ENCODE data around the gene WDR5.
A peak's percentile ranks its signal among the peaks of the same experiment; 100 is the strongest.
"Not testable (repeated sequence)": the region's sequence is repeated elsewhere in the genome, so short reads cannot be mapped to it uniquely, and the experiment has no call there.

WDR5 gene

GRCh38 chr9:134135343-134136117 lies at the start of gene WDR5:
Gene WDR5, plus strand, starts transcription at chr9:134136082. Its CDS starts 3,796 bp downstream, at chr9:134139878.
- peak; percentile 91 for DNase-seq (ENCODE audit: low read depth)

GRCh38 chr9:134088063-134088725 lies 47.7 kb upstream of the WDR5 start:
- no peak for DNase-seq (ENCODE audit: low read depth)

- no peak for DNase-seq (ENCODE audit: low read depth)
These were observed 45.9 kb upstream of the WDR5 start for GRCh38 chr9:134089972-134090371.

GRCh38 chr9:134099123-134099761 lies 36.6 kb upstream of the WDR5 start:
- peak; percentile 14 for DNase-seq (ENCODE audit: low read depth)

- DNase-seq (ENCODE audit: low read depth) = no peak
These were observed 35.8 kb upstream of the WDR5 start for GRCh38 chr9:134100040-134100439.

GRCh38 chr9:134101133-134101532 lies 34.7 kb upstream of the WDR5 start:
- DNase-seq (ENCODE audit: low read depth) = not testable (repeated sequence)

- DNase-seq (ENCODE audit: low read depth) = no peak
These were observed 34.2 kb upstream of the WDR5 start for GRCh38 chr9:134101623-134102149.

GRCh38 chr9:134103391-134103998 lies 32.4 kb upstream of the WDR5 start:
- DNase-seq (ENCODE audit: low read depth) = no peak

GRCh38 chr9:134111064-134111463 lies 24.8 kb upstream of the WDR5 start:
- DNase-seq (ENCODE audit: low read depth) = no peak

GRCh38 chr9:134112561-134112960 lies 23.3 kb upstream of the WDR5 start:
- DNase-seq (ENCODE audit: low read depth) = no peak

GRCh38 chr9:134118972-134119371 lies 16.9 kb upstream of the WDR5 start:
- DNase-seq (ENCODE audit: low read depth) = not testable (repeated sequence)

GRCh38 chr9:134123764-134124128 lies 12.1 kb upstream of the WDR5 start:
- no peak for DNase-seq (ENCODE audit: low read depth)

GRCh38 chr9:134125413-134126095 lies 10.3 kb upstream of the WDR5 start:
- DNase-seq (ENCODE audit: low read depth) = no peak

- no peak for DNase-seq (ENCODE audit: low read depth)
These were observed 9.5 kb upstream of the WDR5 start for GRCh38 chr9:134126373-134126772.

GRCh38 chr9:134127065-134127580 lies 8.8 kb upstream of the WDR5 start:
- DNase-seq (ENCODE audit: low read depth) = no peak

- no peak for DNase-seq (ENCODE audit: low read depth)
These were observed 8.3 kb upstream of the WDR5 start for GRCh38 chr9:134127616-134128015.

GRCh38 chr9:134128727-134129679 lies 6.9 kb upstream of the WDR5 start:
- no peak for DNase-seq (ENCODE audit: low read depth)

- DNase-seq (ENCODE audit: low read depth) = no peak
These were observed 5.1 kb upstream of the WDR5 start for GRCh38 chr9:134130503-134131375.

- DNase-seq (ENCODE audit: low read depth) = no peak
These were observed 4.2 kb upstream of the WDR5 start for GRCh38 chr9:134131471-134132207.
